Common myeloid progenitor, CD34-positive (primary cell): Measurements from ENCODE around the gene CDHR5.

Experiments used
- CTCF ChIA-PET: fragments of 350-600 bp; sonication (Branson Sonifier 250); formaldehyde crosslinking; loops from one replicate; lab custom pipeline; 2021; ENCODE audit warnings: antibody characterized with exemption; lab: Charles Lee
- POLR2A ChIA-PET: fragments of 350-600 bp; sonication (Branson Sonifier 250); formaldehyde crosslinking; loops from one replicate; lab custom pipeline; 2021; ENCODE audit warnings: antibody characterized with exemption; lab: Charles Lee
- DNase-seq, 3 donors: peaks; one replicate each; pipeline versions ENCODE4 v3.0.0 to v3.0.0-alpha.2; 2013
- H3K27ac ChIP-seq, 2 experiments: 1 replicate in 1 of 2; 2 replicates in 1 of 2; pipeline ENCODE4 v1.7.0; 2013; ENCODE audit warnings: inconsistent platforms in 2 of 2, low read length in 2 of 2, mild to moderate bottlenecking in 2 of 2, low read depth in 1 of 2, moderate library complexity in 1 of 2; ENCODE audit not compliant: severe bottlenecking in 2 of 2, insufficient read depth in 1 of 2, poor library complexity in 1 of 2
- H3K27me3 ChIP-seq, 5 experiments: replicated peaks in 2 of 5; 1 replicate in 3 of 5; 2 replicates in 2 of 5; pipeline versions ENCODE4 v1.6.1 to v1.7.0; 2013; ENCODE audit warnings: low read length in 4 of 5, mild to moderate bottlenecking in 2 of 5, moderate library complexity in 2 of 5, inconsistent platforms in 1 of 5; ENCODE audit not compliant: insufficient read depth in 5 of 5, control insufficient read depth in 4 of 5
- H3K36me3 ChIP-seq, 4 experiments: 1 replicate in 2 of 4; 2 replicates in 2 of 4; pipeline versions ENCODE4 v1.6.1 to v1.7.0; 2013; ENCODE audit warnings: low read length in 3 of 4, control low read depth in 1 of 4, mild to moderate bottlenecking in 1 of 4; ENCODE audit not compliant: control insufficient read depth in 4 of 4, insufficient read depth in 4 of 4
- H3K4me1 ChIP-seq, 4 experiments: 1 replicate in 3 of 4; 2 replicates in 1 of 4; pipeline versions ENCODE4 v1.6.1 to v1.7.1; 2013; ENCODE audit warnings: low read length in 3 of 4, mild to moderate bottlenecking in 3 of 4, control low read depth in 1 of 4, inconsistent platforms in 1 of 4, moderate library complexity in 1 of 4; ENCODE audit not compliant: control insufficient read depth in 4 of 4, insufficient read depth in 4 of 4; ENCODE audit errors: control extremely low read depth in 1 of 4
- H3K4me3 ChIP-seq, 7 experiments: 1 replicate in 4 of 7; 2 replicates in 3 of 7; pipeline versions ENCODE4 v1.5.1 to v1.7.0; 2013; ENCODE audit warnings: mild to moderate bottlenecking in 7 of 7, low read length in 6 of 7, moderate library complexity in 6 of 7, inconsistent platforms in 2 of 7, low read depth in 2 of 7, control low read depth in 1 of 7; ENCODE audit not compliant: insufficient read depth in 4 of 7, control insufficient read depth in 1 of 7; ENCODE audit errors: extremely low read depth in 1 of 7
- H3K9me3 ChIP-seq, 5 experiments: 1 replicate in 4 of 5; 2 replicates in 1 of 5; pipeline versions ENCODE4 v1.6.1 to v1.7.1; 2013; ENCODE audit warnings: low read length in 4 of 5, mild to moderate bottlenecking in 2 of 5, inconsistent platforms in 1 of 5, low read depth in 1 of 5, moderate library complexity in 1 of 5; ENCODE audit not compliant: control insufficient read depth in 4 of 5, insufficient read depth in 2 of 5; ENCODE audit errors: control extremely low read depth in 1 of 5
- WGBS: methylation state at CpG from one replicate; pipeline ENCODE4 v1.1.5; 2013; ENCODE audit not compliant: insufficient coverage; 5-methylcytosine and 5-hydroxymethylcytosine counted together

Gene CDHR5

DNA sequence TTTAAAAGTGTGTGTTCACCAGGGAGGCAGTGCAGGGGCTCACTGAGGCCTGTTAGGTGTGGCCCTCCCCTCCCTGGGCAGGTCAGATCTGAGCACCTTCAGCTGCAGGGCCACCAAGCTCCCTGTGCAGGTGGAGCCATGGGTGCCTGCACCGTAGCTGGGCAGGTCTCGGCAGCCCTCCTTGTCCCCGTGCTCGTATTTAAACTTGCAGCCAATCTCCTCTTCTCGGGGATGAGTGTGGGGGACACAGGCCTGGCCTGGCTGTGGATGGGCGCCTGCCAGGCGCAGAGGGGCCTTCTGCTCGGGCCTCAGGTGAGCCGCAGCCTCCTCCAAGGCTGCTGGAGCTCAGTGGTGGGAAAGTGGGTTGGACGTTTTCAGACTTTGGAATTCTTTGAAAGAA is 29.4 kb downstream of the CDHR5 start:
- Histone ChIP-seq H3K27ac (no peak overlapping the region), H3K9me3 (no peaks in the 10 kb centered on the region), H3K4me1 (peaks cover 0 to 12% (median 2%) of the 10 kb centered on the region in 4 experiments), H3K27me3 (no peaks in the 10 kb centered on the region), H3K4me3 (no peak overlapping the region), H3K36me3 (peaks cover 14 to 83% (median 66%) of the 10 kb centered on the region in 4 experiments)
- WGBS: 99% methylated on average over 9 of the region's 10 CpGs
- no peak for DNase-seq
- ChIA-PET CTCF (interaction anchor here (1.3 to 1.6 kb wide), 3 partner anchors 9 to 31 kb away, joined by 4 to 6 read pairs (median 4); no protein-coding TSS in a partner anchor), POLR2A (no interaction called here)

- peaks cover 13 to 83% (median 68%) of the 10 kb centered on the region in 4 experiments for H3K36me3 ChIP-seq
- no peak overlapping the region for H3K27ac ChIP-seq
- no peak overlapping the region for H3K4me3 ChIP-seq
- WGBS: 99% methylated on average over 21 of the region's 21 CpGs
- peaks cover 0 to 12% (median 2%) of the 10 kb centered on the region in 4 experiments for H3K4me1 ChIP-seq
- POLR2A ChIA-PET: no interaction called here
- CTCF ChIA-PET: no interaction called here
- no peaks in the 10 kb centered on the region for H3K9me3 ChIP-seq
- no peaks in the 10 kb centered on the region for H3K27me3 ChIP-seq
- no peak for DNase-seq
These were observed 31.4 kb downstream of the CDHR5 start for GRCh38 chr11:593347-593746.

DNA sequence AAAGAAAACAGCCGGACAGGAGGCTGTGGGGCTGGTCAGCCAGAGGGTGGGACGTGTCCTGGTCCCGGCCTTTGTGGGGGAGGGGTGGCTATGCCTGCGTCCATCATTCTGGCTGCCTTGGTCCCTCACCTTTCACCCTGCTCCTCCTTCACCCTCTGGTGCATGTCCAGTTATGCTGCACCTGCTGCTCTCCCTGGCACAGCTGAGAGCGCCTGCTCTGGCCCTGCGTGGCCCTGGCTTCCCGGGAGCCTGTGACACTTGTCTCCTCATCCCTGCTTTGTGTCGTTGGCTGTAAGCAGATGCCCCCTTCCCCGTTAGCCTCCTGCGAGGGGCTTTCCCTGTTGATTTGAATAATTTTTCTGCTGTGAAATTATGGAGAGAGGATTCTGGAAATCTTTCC is 31.8 kb downstream of the CDHR5 start:
- ChIA-PET CTCF (no interaction called here), POLR2A (interaction anchor here (0.6 kb wide), 1 partner anchor 23 kb away, joined by 3 read pairs; no protein-coding TSS in a partner anchor)
- no peak for DNase-seq
- 97% methylated on average over 6 of the region's 10 CpGs for WGBS
- Histone ChIP-seq H3K36me3 (peaks cover 11 to 81% (median 65%) of the 10 kb centered on the region in 4 experiments), H3K9me3 (no peaks in the 10 kb centered on the region), H3K27ac (no peak overlapping the region), H3K4me1 (peaks cover 0 to 14% (median 2%) of the 10 kb centered on the region in 4 experiments), H3K4me3 (no peak overlapping the region), H3K27me3 (no peaks in the 10 kb centered on the region)

GRCh38 chr11:592501-592900 is 32.3 kb downstream of the CDHR5 start:
- Histone ChIP-seq H3K9me3 (no peaks in the 10 kb centered on the region), H3K4me3 (no peak overlapping the region), H3K4me1 (peaks cover 0 to 16% (median 2%) of the 10 kb centered on the region in 4 experiments), H3K27me3 (no peaks in the 10 kb centered on the region), H3K36me3 (peaks cover 11 to 81% (median 66%) of the 10 kb centered on the region in 4 experiments), H3K27ac (no peak overlapping the region)
- CTCF ChIA-PET: no interaction called here
- POLR2A ChIA-PET: interaction anchor here (0.6 to 1.2 kb wide), 2 partner anchors 24 to 33 kb away, joined by 3 read pairs; no protein-coding TSS in a partner anchor
- DNase-seq: no peak
- 97% methylated on average over 20 of the region's 22 CpGs for WGBS

DNA sequence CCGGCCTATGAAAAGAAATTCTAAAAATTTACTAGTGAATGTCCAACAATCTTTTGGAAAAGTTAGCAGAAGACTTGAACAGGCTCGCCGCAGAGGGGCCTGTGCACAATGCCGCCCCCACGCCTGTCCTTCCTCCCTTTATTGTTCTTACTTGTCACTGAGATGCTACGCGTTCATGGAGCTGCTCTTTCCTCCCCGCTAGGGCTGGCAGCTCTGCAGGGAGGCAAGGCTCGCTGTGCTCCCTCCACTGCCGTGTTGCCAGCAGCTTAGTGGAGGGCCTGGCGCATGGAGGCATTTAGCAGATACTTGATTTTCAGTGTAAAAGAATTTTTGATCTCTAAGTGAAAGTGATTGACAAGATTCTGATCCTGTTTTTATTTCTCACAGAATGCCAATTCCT is 33.8 kb downstream of the CDHR5 start:
- Histone ChIP-seq H3K9me3 (no peaks in the 10 kb centered on the region), H3K4me1 (peaks cover 0 to 5% (median 2%) of the 10 kb centered on the region in 4 experiments), H3K36me3 (peaks cover 14 to 81% (median 65%) of the 10 kb centered on the region in 4 experiments), H3K27me3 (no peaks in the 10 kb centered on the region), H3K4me3 (no peak overlapping the region), H3K27ac (no peak overlapping the region)
- ChIA-PET CTCF (interaction anchor here (1.0 to 1.4 kb wide), 2 partner anchors 13 to 21 kb away, joined by 3 to 4 read pairs; no protein-coding TSS in a partner anchor), POLR2A (interaction anchor here (1.2 kb wide), 1 partner anchor 34 kb away, joined by 3 read pairs; no protein-coding TSS in a partner anchor)
- WGBS: 86% methylated on average over 10 of the region's 11 CpGs
- no peak for DNase-seq

DNA sequence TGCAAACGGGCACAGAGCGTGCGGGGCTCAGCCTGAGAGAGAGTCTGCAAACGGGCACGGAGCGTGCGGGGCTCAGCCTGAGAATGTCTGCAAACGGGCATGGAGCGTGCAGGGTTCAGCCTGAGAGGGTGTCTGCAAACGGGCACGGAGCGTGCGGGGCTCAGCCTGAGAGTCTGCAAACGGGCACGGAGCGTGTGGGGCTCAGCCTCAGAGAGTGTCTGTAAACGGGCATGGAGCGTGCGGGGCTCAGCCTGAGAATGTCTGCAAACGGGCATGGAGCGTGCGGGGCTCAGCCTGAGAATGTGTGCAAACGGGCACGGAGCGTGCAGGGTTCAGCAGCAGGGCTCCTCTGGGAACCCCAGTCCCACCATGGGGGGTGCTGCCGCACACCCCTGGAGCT is 35.0 kb downstream of the CDHR5 start:
- ChIA-PET POLR2A (no interaction called here), CTCF (interaction anchor here (1.2 kb wide), 1 partner anchor 12 kb away, joined by 3 read pairs; no protein-coding TSS in a partner anchor)
- 96% methylated on average over 26 of the region's 26 CpGs for WGBS
- Histone ChIP-seq H3K27me3 (no peaks in the 10 kb centered on the region), H3K4me3 (no peak overlapping the region), H3K4me1 (peaks cover 0 to 4% (median 2%) of the 10 kb centered on the region in 4 experiments), H3K36me3 (peaks cover 13 to 74% (median 58%) of the 10 kb centered on the region in 4 experiments), H3K9me3 (no peaks in the 10 kb centered on the region), H3K27ac (no peak overlapping the region)
- no peak for DNase-seq

DNA sequence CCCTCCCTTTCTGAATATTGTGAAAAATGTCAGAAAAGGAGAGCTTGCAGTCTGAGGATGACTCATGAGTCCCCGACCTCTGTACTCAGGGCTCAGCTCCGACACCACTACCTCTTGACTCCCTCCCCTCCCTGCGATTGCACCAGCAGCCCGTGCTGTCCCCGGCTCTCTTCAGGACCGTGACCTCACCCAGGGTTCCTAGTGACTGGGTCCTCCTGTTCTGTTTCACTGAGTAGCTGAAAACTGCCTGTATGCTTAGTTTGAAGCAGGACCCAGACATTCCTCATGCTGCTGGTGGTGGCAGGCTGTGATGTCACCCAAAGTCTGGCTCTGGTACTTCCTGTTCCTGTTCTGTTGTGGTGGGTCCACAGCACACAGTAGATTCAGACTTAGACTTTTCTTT is 36.8 kb downstream of the CDHR5 start:
- H3K36me3 ChIP-seq: peaks cover 12 to 69% (median 52%) of the 10 kb centered on the region in 4 experiments
- peak overlapping the region in 1 of 2 experiments; percentile 5 for H3K27ac ChIP-seq
- peaks cover 0 to 4% (median 2%) of the 10 kb centered on the region in 4 experiments for H3K4me1 ChIP-seq
- WGBS: 88% methylated on average over 5 of the region's 6 CpGs
- no peaks in the 10 kb centered on the region for H3K9me3 ChIP-seq
- H3K27me3 ChIP-seq: no peaks in the 10 kb centered on the region
- POLR2A ChIA-PET: interaction anchor here (0.9 kb wide), 1 partner anchor 25 kb away, joined by 3 read pairs; no protein-coding TSS in a partner anchor
- DNase-seq: peak in 2 of 3 donors; percentile 61 to 72
- CTCF ChIA-PET: interaction anchor here (1.0 kb wide), 1 partner anchor 17 kb away, joined by 4 read pairs; no protein-coding TSS in a partner anchor
- H3K4me3 ChIP-seq: no peak overlapping the region
